Suprapubic skin (tissue), 3 donors: Measurements from ENCODE around the gene MBNL2.

Source experiments
- CTCF ChIP-seq, 2 donors: fragments of 200-600 bp in 1 of 2; fragments of 450-650 bp in 1 of 2; sonication (generic) in 1 of 2; IDR thresholded peaks; one replicate each; pipeline ENCODE4 v1.5.1; 2016 to 2019; ENCODE audit warnings: antibody characterized with exemption in 2 of 2, mild to moderate bottlenecking in 1 of 2, moderate library complexity in 1 of 2
- POLR2AphosphoS5 ChIP-seq, 3 donors: sonication (generic); formaldehyde crosslinking; IDR thresholded peaks; one replicate each; pipeline ENCODE4 v1.6.1; 2017; ENCODE audit warnings: antibody characterized with exemption in 3 of 3

GRCh38 chr13:97254816-97255215 is 32.7 kb downstream of the MBNL2 start:
- TF ChIP-seq CTCF (IDR thresholded peaks at IDR 0.05) (no peak), POLR2AphosphoS5 (IDR thresholded peaks at IDR 0.05) (no peak)
